Hematopoietic multipotent progenitor cell treated with erythropoietin and hydrocortisone succinate and interleukin-3 and kit ligand, for 15 days (in vitro differentiated cells): ENCODE measurements around the gene BANF1.

Experiments used
- DNase-seq: peaks from one replicate; pipeline ENCODE4 v3.0.0-alpha.2; 2015; ENCODE audit warnings: low spot score

Gene BANF1

DNA sequence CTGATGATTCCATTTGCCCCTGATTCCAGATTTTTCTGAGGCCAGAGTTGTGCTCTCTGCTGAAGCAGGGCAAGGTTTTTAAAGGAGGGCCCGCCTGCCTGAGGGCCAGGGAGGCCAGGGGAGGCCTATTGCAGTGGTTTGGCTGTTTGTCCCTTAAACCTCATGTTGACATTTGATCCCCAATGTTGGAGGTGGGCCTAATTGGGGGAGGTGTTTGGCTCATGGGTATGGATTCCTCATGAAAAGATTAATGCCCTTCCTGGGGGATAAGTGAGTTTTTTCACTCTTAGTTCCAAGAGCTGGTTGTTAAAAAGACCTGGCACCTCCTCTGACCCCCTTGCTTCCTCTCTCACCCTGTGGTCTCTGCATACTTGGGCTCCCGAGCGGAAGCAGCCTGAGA, 37.5 kb downstream of the BANF1 start:
- DNase-seq: no peak

DNA sequence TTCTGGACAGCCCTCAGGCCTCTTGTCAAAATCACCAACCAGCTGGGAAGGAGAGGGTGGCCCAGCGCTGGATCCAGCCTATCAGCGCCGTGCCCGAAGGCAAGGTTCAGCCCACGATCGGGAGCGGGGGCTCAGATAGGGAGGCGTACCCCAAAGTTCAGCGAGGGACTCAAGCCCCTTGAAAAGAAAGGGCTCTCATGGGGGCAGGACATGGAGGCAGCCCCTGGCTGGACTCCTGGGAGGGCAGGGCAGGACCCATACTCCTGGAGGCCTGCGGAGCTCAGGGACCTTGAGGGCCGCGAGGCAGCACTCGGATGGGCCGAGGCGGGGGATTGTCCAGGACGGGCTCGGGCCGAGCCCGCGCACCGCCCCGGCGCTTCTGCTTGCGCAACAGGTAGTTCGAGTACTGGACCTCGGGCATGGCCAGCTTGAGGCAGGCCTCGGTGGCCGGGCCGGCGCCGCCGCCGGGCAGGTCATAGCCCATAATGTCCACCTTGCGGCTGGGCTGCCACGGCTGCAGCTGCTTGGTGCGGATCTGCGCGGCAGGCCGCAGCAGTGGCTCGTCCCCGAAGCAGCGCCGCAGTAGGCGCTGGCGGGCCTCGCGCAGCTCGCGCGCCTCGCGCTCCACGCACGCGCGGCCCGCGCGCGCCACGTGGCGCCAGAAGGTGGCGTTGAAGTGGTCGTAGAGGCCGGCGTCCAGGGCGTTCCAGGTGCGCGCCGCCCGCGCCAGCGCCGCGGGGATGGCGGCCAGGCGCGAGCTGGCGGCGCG, 40.1 kb downstream of the BANF1 start:
- no peak for DNase-seq

DNA sequence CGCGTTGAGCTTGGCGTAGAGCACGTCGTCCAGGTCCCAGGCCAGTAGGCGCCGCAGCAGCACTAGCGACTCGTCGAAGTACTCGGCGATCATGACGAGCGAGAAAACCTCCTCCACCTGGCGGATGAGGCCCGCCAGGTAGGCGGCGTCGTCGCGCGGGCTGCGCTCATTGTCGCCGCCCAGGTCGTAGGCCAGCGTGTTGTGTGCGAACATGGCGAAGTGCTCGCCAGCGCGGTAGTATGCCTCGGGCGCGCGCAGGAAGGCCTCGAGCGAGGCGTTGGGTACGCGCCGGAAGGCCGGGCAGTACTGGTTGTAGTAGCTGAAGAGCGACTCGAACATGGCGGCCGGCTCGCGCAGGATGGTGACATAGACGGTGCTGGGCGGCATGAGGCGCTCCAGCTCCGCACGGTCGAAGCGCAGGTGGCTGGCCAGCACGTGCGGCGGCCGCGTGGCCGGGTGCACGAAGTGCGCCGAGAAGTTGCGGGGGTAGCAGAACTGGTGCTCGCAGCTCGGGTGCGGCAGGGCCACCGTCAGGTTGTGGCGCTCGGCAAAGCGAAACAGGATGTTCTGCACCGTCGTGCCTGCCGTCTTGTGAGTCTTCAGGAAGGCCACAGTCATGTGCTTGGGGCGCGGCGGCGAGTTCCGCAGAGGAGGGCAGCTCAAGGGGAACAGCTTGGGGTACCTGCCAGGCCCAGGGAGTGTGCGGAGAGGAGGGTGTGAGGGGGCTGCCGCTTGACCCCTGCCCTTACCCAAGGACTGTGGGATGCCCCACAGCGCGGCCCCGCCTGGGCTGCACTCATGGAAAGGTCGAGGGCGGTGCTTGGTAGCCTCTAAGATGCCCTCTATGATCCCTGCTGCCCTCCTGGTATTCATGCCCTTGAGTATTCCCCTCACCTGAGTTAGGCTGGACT, 40.9 kb downstream of the BANF1 start:
- DNase-seq: no peak

DNA sequence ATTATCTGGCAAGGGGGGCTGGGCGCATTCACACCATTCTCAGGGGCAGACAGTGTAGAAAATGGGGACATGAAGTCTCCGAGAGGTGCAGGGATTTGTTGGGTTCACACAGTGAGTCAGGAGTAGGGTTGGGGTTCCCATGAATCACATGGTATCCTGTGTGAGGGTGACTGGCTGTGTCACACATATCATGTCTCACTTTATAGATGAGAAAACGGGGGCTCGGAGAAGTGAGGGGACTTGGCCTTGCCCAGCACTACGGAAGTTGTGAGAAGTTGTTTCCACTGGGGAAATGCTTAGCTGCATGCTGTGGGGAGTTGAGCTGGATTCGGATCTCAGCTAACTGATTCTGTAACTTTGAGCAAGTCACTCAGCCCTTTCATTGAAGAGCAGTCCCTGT, 42.5 kb downstream of the BANF1 start:
- no peak for DNase-seq

DNA sequence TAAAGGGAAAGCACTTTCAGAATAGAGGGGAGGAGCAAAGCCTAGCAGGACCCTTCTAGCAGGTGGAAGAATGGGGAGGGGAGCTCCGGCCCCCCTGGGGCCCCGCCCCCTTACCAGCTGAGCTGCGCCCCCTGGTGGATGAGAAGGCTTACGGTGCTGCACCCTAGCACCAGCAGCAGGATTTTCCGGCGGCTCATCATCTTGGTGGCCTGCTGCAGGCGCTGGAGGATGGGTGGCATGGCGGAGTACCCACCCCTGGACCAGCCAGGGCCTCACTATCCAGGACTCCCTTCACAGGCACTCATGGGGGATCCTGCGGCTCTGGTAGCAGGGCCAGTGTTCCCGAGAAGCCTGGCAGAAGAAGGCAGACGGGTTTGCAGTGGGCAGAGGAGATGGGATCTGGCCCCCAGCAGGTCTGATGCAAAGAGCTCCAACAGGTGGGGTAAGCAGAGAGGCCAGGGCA, 42.9 kb downstream of the BANF1 start:
- peak; percentile 77 for DNase-seq

DNA sequence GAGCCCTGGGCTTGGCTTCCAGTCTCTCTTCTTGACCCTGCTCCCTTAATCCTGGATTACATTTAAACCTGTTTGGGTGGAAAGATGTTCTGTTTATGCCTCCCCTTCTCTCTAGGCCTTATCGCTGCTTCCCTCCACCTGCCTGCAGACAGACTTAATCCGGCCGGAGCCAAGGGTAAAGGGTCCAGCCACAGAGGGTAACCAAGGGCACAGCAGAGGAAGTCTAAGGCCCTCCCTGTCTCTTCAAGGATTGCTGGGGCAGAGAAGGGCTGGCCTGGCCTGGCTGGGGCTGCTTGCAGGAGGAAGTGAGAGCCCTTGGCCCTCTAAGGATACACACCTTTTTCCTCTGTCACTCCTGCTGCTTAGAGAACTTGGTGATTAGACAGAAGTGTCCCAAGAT, 44.6 kb downstream of the BANF1 start:
- no peak for DNase-seq

DNA sequence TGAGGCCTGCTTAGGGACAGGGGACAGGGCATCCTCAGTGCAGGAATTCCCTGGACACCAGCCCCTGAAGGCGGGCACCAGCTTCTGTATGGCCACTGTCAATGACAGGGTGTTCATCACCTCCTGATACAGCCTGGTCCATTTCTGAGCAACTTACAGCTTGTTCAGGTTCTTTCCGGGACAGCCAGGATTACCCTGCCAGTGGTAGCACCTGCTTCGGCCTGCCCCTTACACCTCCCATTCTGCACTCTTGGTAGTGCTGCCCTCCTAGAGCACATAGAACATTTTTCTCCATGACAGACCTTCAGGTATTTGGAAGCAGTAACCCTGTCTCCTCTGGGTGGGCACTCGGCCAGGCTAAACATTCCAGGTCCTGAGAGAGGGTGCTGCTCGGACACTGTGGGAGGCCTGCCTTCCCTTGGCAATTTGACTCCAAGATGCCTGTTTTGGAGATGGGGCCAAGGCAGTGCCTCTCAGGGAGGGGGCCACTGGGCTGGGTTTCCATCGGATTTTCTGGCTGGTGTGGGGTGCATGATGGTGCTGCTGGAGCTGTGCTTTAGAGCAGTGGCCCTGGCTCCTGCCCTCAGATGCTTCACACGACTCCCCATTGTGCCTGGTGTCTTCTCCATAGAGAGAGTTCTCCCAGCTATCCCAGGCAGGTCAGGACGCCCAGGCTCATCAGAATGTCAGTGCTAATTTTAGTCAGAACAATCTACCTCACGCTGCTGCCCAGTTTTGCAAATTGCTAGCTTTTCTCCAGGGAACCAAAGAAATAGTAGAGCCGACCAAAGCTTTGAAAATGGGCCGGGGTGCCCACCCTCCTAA, 45.5 kb downstream of the BANF1 start:
- no peak for DNase-seq

DNA sequence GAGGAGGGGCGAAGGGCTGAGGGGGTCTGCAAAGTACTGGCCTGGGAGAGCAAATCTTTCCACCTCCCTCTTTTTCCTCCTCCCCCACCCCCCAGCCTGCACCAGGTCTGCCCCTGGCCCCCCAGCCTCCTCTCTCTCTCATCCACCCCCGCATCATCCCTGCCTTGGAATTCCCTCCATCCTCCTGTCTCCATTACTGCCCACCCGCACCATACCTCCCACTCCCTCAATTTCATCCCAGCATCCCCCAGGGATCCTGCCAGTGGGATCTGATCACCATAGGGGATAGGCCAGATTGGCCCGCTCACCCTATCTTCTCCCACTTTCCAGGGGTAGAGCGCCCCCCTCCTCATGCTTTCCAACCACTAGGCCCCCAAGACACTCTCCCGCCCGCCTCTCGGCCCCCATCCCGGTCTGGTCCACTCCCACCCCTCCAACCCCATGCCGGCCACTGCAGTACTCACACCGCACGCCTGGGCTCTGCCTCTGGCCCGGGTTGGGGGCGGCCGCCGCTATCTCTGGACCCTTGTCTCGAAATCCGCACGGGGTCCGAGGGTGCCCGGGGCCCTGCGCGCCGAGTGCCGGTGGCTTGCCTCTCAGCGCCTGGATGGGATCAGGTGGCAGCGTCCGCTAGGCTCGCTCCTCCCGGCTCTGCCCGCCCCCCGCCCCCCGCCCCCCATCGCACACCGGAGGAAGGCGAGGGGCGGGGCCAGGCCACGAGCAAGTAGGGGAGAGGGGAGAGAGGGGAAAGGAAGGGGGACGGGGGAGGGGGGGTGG, 46.4 kb downstream of the BANF1 start, which contains the start of gene GAL3ST3:
GAL3ST3 (minus strand) TSS at position 615 of the 777 bp plus-strand sequence. CDS start 3,746 bp downstream, outside the sequence.
- DNase-seq: no peak

DNA sequence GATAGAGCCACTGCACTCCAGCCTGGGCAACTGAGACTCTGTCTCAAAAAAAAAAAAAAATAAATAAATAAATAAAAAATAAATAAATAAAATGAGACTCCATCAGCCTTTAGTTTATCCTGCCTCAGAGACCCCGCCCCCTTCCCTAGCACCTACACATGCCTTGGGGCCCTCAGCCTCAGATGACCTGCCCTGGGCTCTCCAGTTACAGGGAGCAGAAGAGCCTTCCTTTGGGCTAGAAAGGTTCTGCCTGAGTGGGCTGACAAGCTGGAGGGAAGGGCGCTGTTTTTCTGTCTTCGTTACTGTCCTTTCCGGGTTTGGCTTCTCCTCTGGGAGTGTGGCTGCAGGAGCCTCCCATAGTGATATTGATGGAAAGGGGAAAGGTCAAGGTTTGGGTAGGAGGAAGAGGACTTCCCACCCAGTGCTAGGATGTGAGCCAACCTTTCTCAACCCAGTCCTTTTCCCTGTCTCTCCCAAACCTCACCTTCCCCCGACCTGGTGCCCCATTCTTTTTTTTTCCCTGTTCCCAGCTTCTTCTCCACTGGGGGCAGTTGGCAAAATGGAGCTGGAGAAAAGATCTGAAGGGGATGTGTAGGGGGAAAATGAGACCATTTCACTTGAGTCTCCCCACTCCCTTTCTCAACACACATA, 48.4 kb downstream of the BANF1 start:
- DNase-seq: no peak

DNA sequence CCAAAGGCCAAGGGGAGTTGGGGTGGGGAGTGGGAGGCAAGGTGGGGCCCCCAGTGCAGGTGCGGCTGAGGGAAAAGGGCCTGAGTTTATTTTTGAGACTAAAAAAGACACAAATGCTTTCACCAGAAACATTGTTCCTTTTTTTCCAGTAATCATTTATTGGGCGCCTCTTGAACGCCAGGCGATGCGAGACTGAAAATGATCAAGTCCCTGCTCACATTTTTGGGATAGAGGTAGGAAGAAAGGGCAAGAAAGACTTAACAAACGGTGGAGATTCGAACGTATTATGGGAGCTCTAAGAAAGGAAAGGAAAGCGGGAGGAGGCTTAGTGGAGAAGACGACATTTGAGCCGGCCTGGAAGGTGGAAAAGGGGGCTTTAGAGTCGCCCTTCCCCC, 49.1 kb downstream of the BANF1 start:
- DNase-seq: peak; percentile 21

DNA sequence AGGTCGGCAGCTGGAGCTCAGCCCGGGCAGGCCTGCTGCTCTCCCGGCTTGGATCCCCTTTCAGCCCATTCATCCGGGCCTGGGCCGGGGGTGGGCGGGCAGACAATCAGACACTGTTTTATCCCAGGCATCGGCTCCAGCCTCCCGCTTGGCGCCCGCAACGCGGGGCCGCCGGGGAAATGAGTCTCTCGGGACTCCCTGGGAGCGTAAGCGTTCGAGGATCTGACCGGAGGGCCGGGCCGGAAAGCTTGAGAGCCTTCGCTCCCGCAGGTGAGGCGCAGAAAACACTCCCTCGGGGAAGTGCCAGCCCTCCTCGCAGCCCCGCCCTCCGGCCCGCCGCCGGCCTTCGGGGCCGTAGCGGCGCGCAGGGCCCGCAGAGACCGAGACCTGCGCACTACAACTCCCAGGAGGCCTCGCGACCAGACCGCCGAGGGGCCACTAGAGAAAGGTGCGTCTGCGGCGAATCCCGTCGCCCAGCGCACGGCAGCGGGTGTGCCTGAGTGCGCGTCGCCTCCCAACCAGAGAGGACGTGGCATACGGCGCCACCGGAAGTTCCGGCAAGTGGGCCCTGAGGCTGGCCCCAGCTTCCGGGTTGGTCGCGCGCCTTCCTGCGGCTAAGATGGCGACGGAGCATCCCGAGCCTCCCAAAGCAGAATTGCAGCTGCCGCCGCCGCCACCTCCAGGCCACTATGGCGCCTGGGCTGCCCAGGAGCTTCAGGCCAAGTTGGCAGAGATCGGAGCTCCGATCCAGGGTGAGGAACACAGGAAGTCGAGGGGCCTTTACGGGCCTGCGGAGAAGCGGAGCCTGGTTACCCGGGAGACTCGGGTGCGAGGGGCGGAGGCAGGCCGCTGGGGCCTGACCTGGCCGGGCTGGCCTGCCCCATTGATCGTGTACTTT, 49.7 kb downstream of the BANF1 start, which contains the start of gene SF3B2:
SF3B2 (plus strand) TSS at position 599 of the 898 bp plus-strand sequence; CDS start at position 620, 21 bp downstream.
- DNase-seq: peak; percentile 97

DNA sequence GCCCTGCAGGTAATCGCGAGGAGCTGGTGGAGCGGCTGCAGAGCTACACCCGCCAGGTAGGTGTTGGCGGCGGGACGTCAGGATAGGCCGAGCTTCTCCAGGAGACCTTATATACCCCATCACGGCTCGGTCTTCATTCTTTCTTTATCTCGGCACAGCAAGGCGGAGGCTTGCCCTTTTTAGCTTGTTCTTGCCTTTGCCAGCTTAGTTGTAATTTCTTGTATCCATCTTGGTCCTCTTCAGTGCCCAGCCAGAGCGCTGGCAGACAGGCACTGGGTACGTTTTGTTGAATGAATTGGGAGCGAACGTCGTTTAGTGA, 50.3 kb downstream of the BANF1 start:
- DNase-seq: peak; percentile 20
